ENCODE results near the gene ZNF385D.

GRCh38 chr3:21464746-21465145 lies 286.3 kb downstream of the ZNF385D start:
- TF ChIP-seq CTCF (conservative IDR thresholded peaks at IDR 0.05) (no peak), EZH2 (IDR thresholded peaks at IDR 0.05; ENCODE audit: low read depth) (no peak)

All from PC-9 (cell line).